Gastroesophageal sphincter (tissue), 3 donors: Measurements from ENCODE around the gene PCDHA13.
A peak's percentile ranks its signal among the peaks of the same experiment; 100 is the strongest.

Experiments used
- POLR2A ChIP-seq, 2 donors: fragments of 450-650 bp; IDR thresholded peaks; one replicate each; pipeline ENCODE4 v1.6.1; 2017; ENCODE audit warnings: antibody characterized with exemption in 2 of 2, mild to moderate bottlenecking in 2 of 2, moderate library complexity in 1 of 2
- POLR2AphosphoS5 ChIP-seq: sonication (generic); formaldehyde crosslinking; IDR thresholded peaks from one replicate; pipeline ENCODE4 v1.6.1; 2017; ENCODE audit warnings: antibody characterized with exemption
- TF ChIP-seq, protein P1 (sequence below), 4 experiments: fragments of 200-600 bp in 2 of 4; fragments of 450-650 bp in 2 of 4; sonication (generic) in 1 of 4; IDR thresholded peaks; one replicate each; pipeline ENCODE4 v1.5.1; 2017 to 2019; ENCODE audit warnings: antibody characterized with exemption in 4 of 4, mild to moderate bottlenecking in 2 of 4, moderate library complexity in 2 of 4

- TF ChIP-seq, protein P1, sequence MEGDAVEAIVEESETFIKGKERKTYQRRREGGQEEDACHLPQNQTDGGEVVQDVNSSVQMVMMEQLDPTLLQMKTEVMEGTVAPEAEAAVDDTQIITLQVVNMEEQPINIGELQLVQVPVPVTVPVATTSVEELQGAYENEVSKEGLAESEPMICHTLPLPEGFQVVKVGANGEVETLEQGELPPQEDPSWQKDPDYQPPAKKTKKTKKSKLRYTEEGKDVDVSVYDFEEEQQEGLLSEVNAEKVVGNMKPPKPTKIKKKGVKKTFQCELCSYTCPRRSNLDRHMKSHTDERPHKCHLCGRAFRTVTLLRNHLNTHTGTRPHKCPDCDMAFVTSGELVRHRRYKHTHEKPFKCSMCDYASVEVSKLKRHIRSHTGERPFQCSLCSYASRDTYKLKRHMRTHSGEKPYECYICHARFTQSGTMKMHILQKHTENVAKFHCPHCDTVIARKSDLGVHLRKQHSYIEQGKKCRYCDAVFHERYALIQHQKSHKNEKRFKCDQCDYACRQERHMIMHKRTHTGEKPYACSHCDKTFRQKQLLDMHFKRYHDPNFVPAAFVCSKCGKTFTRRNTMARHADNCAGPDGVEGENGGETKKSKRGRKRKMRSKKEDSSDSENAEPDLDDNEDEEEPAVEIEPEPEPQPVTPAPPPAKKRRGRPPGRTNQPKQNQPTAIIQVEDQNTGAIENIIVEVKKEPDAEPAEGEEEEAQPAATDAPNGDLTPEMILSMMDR (IDR thresholded peaks at IDR 0.05) = peak in 2 of 4 experiments; percentile 40 to 43
- TF ChIP-seq POLR2A (IDR thresholded peaks at IDR 0.05) (no peak), POLR2AphosphoS5 (no peak)
Observed at GRCh38 chr5:140882591-140882899, 621 bp downstream of the PCDHA13 start.
